HEK293T (cell line): Measurements from ENCODE around the gene DLG1.

ENCODE experiments used
- ARNT ChIP-seq: fragments of 450-650 bp; IDR thresholded peaks from 2 replicates; pipeline ENCODE4 v1.6.1; 2017; ENCODE audit warnings: mild to moderate bottlenecking
- BHLHE40 ChIP-seq: fragments of 450-650 bp; IDR thresholded peaks from 2 replicates; pipeline ENCODE4 v1.6.1; 2016; ENCODE audit warnings: mild to moderate bottlenecking, moderate library complexity, borderline replicate concordance
- FOXA1 ChIP-seq: fragments of 450-650 bp; IDR thresholded peaks from 2 replicates; pipeline ENCODE4 v1.6.1; 2016; ENCODE audit warnings: mild to moderate bottlenecking
- SP1 ChIP-seq: fragments of 450-650 bp; IDR thresholded peaks from 2 replicates; pipeline ENCODE4 v1.6.1; 2017
- TARDBP ChIP-seq: fragments of 450-650 bp; IDR thresholded peaks from 2 replicates; pipeline ENCODE4 v1.6.1; 2016
- TF ChIP-seq, protein P1 (sequence below): fragments of 450-650 bp; IDR thresholded peaks from 2 replicates; pipeline ENCODE4 v1.6.1; 2016

DNA sequence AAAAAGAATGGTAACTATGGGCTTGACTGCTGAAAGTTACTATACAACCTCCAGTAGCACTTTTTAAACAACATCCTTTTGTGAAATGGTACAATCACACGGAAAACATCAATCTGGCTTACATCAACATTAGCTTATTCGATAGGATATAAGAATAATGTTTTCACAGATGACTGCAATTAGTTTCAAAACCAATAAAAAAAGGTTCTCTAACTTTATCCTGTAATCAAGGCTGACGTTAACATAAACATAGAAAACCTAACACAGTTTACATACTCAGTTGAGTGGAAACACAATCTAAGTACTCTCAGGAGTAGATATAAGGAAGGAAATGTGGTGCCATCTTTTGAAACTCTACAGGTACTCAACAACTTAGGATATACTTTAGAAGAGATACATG, 102.2 kb downstream of the DLG1 start:
- no peak for TF ChIP-seq SP1
- TF ChIP-seq, protein P1, sequence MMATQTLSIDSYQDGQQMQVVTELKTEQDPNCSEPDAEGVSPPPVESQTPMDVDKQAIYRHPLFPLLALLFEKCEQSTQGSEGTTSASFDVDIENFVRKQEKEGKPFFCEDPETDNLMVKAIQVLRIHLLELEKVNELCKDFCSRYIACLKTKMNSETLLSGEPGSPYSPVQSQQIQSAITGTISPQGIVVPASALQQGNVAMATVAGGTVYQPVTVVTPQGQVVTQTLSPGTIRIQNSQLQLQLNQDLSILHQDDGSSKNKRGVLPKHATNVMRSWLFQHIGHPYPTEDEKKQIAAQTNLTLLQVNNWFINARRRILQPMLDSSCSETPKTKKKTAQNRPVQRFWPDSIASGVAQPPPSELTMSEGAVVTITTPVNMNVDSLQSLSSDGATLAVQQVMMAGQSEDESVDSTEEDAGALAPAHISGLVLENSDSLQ = no peak
- no peak for TF ChIP-seq BHLHE40
- no peak for TF ChIP-seq FOXA1
- TF ChIP-seq TARDBP = no peak
- no peak for TF ChIP-seq ARNT
